Medulla oblongata (tissue), 1 donor: ENCODE data around the gene CDH6.

Experiments
- DNase-seq: peaks from one replicate; pipeline ENCODE4 v3.0.0-alpha.2; 2015; ENCODE audit errors: extremely low spot score

CDH6 gene

DNA sequence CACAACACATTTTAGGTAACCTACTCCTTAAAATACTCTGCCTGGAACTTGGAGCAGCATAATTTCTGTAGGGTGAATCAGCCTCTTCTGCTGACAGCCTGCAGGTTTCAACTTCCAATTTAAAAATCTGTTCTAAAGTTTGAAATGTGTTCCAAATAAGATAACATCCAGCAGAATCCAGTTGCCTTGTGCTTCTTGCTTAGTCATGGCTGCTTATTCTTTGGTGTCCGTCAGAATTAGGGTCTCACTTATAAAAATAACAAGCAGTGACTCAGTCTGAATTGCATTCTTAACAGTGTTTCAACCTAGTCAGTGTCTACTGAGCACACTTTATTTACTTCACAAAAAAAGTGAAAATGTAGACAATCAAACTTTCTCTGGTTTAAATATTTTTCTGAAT, 3.7 kb downstream of the CDH6 start:
- DNase-seq, result no peak

DNA sequence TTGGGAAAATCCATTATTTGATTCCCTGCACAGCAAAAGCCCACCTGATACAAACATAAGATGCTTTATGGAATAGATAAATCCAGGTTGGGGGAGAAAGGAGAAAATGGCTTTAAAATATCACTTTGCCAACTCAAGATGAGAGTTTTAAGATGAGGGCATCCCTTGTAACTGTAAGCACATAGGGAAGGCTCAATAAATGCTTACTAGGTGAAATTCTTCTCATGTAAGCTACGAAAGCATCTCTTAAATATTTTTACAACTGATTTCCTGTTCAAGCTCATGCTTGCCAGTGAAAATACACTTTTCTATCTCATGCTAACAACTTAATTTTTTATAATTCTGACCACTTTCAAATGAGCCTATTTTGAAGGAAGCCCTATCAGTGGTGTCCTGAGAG, 11.5 kb downstream of the CDH6 start:
- no peak for DNase-seq

DNA sequence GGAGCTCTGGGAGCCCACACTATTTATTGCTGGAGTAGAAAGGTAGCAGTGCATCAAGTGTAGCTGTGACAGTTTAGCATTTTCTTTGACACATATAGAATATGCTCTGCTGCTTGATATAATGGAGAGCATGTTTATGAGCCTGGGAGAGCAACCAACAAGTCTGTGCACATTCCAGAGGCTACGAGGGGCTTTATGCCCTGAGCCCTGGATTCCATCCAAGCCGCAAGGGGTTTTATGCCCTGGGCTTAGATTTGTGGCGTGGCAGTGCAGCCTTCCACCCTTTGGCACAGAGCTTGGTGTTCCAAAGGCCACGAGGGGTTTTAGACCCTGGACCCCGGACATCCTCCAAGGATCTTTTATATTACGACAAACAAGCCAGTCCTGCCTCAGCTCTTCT, 14.6 kb downstream of the CDH6 start:
- DNase-seq, result no peak

GRCh38 chr5:31209334-31209733, 15.8 kb downstream of the CDH6 start:
- DNase-seq, result no peak

GRCh38 chr5:31211098-31211497, 17.6 kb downstream of the CDH6 start:
- DNase-seq, result no peak

- DNase-seq, result no peak
Measured at GRCh38 chr5:31213257-31213656, 19.8 kb downstream of the CDH6 start.

DNA sequence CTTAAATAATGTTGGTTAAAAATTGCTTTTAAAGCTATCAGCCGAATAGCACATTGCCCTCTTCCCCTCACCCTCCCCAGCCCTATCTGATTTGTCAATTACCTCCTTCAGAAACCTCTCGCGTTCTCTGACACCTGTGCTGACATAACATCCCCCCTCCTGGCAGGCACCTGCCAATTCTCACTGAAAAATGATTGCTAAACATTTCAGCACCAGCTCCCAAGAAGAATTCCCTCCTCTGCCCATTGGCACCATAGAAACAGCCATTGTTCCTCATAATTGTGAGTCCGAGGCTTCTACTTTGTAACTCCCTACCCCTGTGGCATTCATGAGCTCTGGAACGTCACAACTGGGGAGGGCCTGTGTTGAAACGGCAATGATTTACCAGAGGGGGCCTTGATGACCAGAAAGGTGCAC, 20.2 kb downstream of the CDH6 start:
- DNase-seq, result peak; percentile 47

DNA sequence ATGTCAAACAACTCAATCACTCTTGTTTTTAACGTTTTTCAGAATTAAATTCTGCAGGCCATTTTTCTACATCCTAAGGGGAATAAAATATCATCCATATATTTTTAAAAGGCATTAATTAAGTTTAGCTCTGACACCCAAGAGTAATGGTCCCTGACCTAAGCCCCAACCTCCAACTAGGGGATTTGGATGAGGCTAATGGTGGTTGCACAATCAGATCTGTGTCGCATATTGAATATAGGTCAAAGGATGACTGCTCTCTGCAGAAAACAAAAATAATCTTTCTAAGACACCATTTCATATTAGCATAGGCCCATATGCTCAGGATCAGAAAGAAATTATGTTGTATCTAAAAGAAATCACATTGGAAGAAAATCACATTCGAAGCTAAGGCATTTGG, 20.7 kb downstream of the CDH6 start:
- DNase-seq, result no peak

DNA sequence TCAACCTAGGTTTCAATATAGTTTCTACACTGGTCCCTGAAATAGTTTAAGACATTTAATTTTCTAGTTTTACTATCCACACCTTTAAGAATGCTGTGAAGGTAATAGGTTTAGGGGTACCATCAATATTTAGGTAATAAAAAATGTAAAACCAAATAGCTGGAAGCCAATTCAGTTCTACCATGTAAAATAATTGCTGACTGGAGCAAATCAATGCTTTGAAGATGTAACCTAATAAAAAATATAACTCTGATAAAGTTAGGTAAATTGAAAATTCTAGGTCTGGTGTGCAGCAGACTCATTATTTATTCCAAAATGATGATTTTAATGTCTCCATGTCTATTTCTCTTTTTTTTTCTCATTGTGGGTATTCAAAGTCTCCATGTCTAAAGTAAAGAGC, 21.8 kb downstream of the CDH6 start:
- no peak for DNase-seq

- no peak for DNase-seq
Measured at GRCh38 chr5:31217446-31217845, 24.0 kb downstream of the CDH6 start.

GRCh38 chr5:31218978-31219377, 25.5 kb downstream of the CDH6 start:
- DNase-seq, result no peak

DNA sequence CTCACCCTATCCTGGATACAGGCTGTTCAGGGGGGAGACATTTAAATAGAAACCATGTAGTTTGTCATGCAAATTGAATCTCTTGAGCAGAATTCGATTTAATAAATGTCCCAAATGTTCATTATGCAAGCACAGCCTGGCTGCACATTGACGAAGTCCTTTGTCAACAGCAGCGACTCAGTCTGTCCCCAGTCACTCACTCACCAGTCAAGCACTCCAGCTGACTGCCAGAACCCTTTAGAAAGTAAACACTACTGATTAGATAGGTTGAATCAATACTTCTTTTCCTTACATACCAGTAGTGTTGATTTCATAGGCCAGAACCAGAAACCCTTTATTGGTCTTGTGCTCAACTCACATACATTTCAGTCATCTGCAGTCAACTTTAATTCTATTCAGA, 27.5 kb downstream of the CDH6 start:
- DNase-seq, result no peak

GRCh38 chr5:31225118-31225517, 31.6 kb downstream of the CDH6 start:
- DNase-seq, result no peak

DNA sequence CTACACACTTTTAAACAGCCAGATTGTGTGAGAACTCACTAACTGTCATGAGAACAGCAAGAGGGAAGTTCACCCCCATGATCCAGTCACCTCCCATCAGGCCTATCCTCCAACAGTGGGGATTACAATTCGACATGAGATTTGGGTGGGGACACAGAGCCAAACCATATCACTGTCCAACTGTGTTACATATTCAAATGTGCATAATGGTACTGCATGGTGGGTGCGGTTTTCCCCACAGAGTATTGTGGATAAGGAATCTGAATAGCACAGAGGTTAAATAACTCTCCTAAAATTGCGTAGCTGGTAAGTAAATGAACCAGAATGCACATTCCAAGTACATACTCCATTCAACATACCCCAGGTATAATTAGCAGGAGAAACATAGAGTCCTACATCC, 32.1 kb downstream of the CDH6 start:
- no peak for DNase-seq

DNA sequence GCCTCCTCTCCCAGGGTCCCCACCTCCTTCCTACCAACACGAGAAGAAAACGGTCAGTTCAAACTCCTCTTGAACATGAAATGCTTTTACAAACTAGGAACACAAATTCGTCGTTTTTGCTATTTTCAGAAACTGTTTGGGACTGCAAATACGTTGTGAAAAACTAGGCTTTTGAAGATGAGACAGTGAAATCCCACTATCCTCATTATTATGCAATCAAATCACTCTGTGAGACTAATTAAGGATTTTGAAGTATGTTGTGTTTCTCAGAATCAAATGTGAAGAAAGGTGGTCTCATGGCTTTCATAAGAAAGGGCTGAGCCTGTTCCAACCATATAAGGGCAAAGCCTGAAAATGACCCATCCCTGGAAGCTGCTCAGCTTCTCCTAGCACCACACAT, 33.2 kb downstream of the CDH6 start:
- no peak for DNase-seq

GRCh38 chr5:31229266-31229665, 35.8 kb downstream of the CDH6 start:
- no peak for DNase-seq

DNA sequence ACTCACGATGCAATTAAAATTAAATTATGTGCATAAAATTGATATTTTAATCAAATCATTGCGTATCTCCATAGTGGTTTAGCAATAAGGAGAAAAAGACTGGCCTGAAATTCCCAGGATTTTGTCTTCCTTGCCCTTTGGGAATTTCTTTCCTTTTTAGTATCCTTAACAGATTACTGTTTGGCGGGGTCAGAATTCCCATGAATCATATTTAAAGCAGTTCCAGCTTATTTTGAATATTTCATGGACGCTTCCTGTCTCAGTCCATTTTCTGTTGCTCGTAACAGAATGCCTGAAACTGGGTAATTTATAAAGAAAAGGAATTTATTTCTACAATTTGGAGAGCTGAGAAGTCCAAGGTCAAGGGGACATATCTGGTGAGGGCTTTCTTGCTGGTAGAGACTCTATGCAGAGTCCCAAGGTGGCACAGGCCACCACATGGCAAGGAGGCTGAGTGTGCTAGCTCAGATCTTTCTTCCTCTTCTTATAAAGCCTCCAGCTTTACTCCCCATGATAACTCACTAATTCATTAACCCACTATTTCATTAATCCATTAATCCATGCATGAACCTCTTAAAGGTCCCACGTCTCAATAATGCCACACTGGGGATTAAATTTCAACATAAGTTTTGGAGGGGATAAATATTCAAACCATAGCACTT, 37.8 kb downstream of the CDH6 start:
- no peak for DNase-seq

DNA sequence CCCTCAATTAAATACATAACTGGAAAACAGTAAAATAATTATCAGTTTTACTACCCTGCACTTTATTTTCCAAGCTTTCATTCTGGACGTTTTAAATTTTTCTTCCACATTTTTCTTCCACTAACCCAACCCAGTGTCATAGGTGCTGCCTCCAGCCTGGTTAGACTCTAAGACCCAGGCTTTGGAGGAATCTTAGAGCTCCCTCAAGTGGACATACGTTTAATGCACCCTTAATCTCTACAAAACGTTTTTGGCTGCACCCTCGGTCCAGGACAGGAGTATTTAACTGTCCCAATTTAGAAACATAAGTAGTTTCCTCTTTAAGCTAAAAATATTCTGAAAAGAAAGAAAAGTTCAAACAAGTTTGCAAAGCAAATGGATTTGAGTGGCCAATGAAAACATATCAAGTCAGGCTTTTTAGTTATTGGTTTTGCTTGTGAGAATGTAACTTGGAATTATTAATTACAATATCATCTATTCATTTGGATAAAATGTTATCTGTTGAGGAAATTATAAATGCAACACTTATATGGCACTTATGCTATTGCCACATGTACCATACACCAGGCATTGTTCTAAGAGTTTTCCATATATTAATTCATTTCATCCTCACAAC, 38.9 kb downstream of the CDH6 start:
- DNase-seq, result peak; percentile 77

DNA sequence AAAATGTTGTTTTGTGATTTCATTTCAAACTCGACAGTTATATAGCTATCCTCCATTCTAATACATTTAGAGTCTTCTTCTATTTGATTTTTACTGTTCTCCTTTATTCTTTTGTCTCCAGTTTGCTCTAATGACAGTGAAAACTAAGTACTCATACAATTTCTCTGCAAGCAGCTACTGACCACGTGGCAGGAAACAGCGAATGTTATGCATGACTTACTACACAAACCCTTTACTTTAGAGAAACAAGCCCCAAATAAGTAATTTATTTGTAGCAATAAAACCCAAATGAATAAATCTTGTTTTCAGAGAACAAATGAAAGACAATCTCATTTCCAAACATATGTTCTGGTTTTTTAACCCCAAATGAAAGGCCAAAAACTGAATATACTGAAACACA, 41.9 kb downstream of the CDH6 start:
- no peak for DNase-seq

- DNase-seq, result no peak
Measured at GRCh38 chr5:31236339-31236738, 42.9 kb downstream of the CDH6 start.

DNA sequence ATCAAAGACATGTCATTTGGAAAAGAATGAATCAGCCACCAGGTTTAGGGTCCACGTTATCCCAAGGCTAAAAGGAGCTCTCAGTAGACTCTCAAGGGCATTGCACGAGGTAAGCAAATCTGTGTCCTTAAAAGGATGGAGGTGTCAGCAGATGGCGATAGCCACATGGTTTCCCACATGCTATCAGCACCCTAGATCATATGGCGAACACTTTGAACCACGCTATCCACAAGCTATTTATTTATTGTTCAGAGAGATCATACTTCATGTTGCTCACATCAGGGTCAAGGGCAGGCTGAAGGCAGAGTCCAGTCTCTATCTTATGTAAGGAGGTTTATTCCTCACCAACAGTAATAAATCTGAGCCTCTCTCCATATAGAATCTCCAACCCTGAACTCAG, 43.7 kb downstream of the CDH6 start:
- DNase-seq, result no peak

DNA sequence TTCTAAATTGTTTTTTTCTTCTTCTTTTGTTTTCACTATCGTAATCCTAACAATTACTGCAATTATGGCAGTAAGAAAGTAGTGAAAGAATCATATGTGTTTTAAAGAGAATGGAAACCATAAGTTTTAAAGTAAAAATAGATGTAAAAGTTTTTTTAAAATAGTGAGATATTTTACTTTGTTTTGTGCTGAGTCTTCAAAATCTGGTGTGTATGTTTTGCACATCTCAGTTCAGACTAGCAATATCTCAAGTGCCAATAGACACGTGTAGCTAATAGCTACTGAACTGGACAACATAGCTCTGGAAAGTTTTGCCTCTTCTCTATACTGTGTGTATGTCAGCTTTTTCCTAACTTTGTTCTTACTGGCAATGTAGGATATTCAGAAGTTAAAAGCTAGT, 45.0 kb downstream of the CDH6 start:
- DNase-seq, result no peak

DNA sequence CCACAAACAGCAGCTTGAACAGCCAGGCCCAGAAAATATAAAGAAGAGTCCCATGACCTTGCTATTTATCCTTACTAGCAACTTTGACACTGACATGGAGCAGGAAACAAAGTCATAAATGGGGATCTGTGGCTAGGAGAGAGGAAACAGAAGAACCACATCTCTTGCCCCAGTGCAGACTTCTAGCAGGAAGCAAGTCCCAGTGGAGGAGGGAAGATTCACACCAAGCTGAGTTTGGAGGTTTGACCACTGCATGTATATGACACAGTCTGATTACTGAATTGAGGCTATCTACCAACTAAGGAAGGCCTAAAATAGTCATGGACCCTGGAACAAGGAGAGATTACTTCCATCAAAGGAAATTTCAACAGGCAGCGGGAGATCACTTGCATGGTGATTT, 51.4 kb downstream of the CDH6 start:
- no peak for DNase-seq

DNA sequence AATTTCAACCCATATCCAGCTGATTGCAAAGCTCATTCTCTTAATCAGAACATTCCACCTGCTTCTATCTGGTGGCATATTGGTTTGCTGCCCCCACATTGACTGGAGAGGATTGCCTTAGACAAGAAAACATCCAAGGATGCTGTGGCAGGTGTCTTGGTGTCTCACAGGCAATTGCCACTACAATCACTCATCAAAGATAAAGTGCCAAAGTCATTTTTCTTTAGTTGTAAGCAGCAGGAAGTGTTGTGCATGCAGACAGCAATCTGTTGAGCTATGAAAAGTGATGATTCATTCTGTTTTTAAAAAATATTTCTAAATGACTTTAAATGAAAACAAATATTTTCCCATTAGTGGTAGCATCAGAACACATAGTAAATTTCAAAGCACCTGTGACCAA, 53.9 kb downstream of the CDH6 start:
- no peak for DNase-seq
